Psoas muscle (tissue), 8 donors: Measurements from ENCODE around the gene DNMT1. TPM values are rescaled to one million over a fixed set of nuclear protein-coding genes. Genes with fewer than 3 reads are reported as not detected.

Experiments
- ATAC-seq, 4 donors: fragments of 200-7000 bp; cut with Tn5 transposase; one replicate each; pipeline ENCODE4 v1.9.1; 2020; ENCODE audit warnings: moderate library complexity in 3 of 4, mild to moderate bottlenecking in 2 of 4
- DNase-seq, 2 donors: peaks; one replicate each; pipeline ENCODE4 v3.0.0-alpha.2; 2020
- H3K27ac ChIP-seq: fragments of 200-600 bp; one replicate; pipeline ENCODE4 v1.8.0; 2022
- H3K27me3 ChIP-seq, 3 donors: fragments of 200-600 bp in 1 of 3; one replicate each; pipeline versions ENCODE4 v1.6.1 to v1.8.0; 2013 to 2022; ENCODE audit warnings: low read length in 2 of 3, mild to moderate bottlenecking in 2 of 3, moderate library complexity in 1 of 3; ENCODE audit not compliant: insufficient read depth in 3 of 3
- H3K36me3 ChIP-seq, 2 donors: fragments of 200-600 bp in 1 of 2; one replicate each; pipeline versions ENCODE4 v1.6.1 to v1.8.0; 2013 to 2022; ENCODE audit warnings: low read depth in 1 of 2, mild to moderate bottlenecking in 1 of 2, moderate library complexity in 1 of 2; ENCODE audit not compliant: insufficient read depth in 1 of 2
- H3K4me1 ChIP-seq: fragments of 200-600 bp; one replicate; pipeline ENCODE4 v1.8.0; 2022
- H3K4me3 ChIP-seq: fragments of 200-600 bp; one replicate; pipeline ENCODE4 v1.8.0; 2022; ENCODE audit warnings: mild to moderate bottlenecking
- H3K9me3 ChIP-seq: fragments of 200-600 bp; one replicate; pipeline ENCODE4 v1.8.0; 2022
- CTCF ChIP-seq: fragments of 200-600 bp; IDR thresholded peaks from one replicate; pipeline ENCODE4 v1.8.0; 2022; ENCODE audit warnings: antibody characterized with exemption
- WGBS, 3 donors: extraction: QIAGEN DNeasy Blood & Tissue Kit; methylation state at CpG; one replicate each; pipeline versions ENCODE4 v1.1.6 to v1.1.7; 2013; 5-methylcytosine and 5-hydroxymethylcytosine counted together
- intact Hi-C, 2 donors: fragments of 100-400 bp; cut with DNase I; formaldehyde crosslinking; loops; one replicate each; pipeline versions ENCODE4 v1.11.0 to v1.14.2; 2022
- polyA plus RNA-seq, 3 donors: library from polyadenylated mRNA; stranded (reverse); fragments of 200-250 nt; gene quantifications; one replicate each; pipeline ENCODE4 v1.2.3, GENCODE V29; 2013
- total RNA-seq, 4 donors: library from RNA; stranded (reverse); fragmentation: NEBNext Ultra II Directional in 2 of 4; extraction: Animal tissue kit (Norgen Biotek cat#: 25700) in 2 of 4; gene quantifications; one replicate each; pipeline versions ENCODE4 v1.2.1 to v1.2.4, GENCODE V29; 2021 to 2023
- donor health status: healthy with polysubstance abuse.
- donor health status: DM: no; HTN: no; CAD: no; lungs with moderate emphysema.
- donor health status: Bipolar disorder and iron deficiency.
- donor health status: healthy.
- donor health status: DM: yes; HTN: yes; CAD: no.
- donor health status: DM: no; HTN: no; CAD: no.
- donor health status: DM: no; HTN: no; CAD: no.
- donor health status: DM: yes; HTN: yes; CAD: no.

Gene DNMT1
- total and polyA plus RNA-seq, 7 donors: 7.1 to 25.2 (median 13.5) TPM

GRCh38 chr19:10166046-10166445 is 28.7 kb downstream of the DNMT1 start:
- DNase-seq: no peak
- H3K27ac ChIP-seq: no peak overlapping the region
- intact Hi-C loops: no loop called here
- no peak overlapping the region for H3K4me3 ChIP-seq
- ATAC-seq: no peak
- no peak for TF ChIP-seq CTCF
- no peaks in the 10 kb centered on the region for H3K4me1 ChIP-seq
- 88 to 96% (median 93%) methylated on average over 5 of the region's 5 CpGs for WGBS, 3 donors
- peaks cover 4 to 82% of the 10 kb centered on the region in 2 donors for H3K36me3 ChIP-seq
- H3K9me3 ChIP-seq: no peaks in the 10 kb centered on the region
- no peaks in the 10 kb centered on the region for H3K27me3 ChIP-seq

GRCh38 chr19:10163536-10163935 is 31.2 kb downstream of the DNMT1 start:
- H3K27me3 ChIP-seq: no peaks in the 10 kb centered on the region
- intact Hi-C loops: no loop called here
- no peak overlapping the region for H3K4me3 ChIP-seq
- no peak for TF ChIP-seq CTCF
- H3K4me1 ChIP-seq: no peaks in the 10 kb centered on the region
- 85 to 94% (median 91%) methylated on average over 3 of the region's 3 CpGs for WGBS, 3 donors
- H3K36me3 ChIP-seq: peaks cover 0 to 86% of the 10 kb centered on the region in 2 donors
- ATAC-seq (no peak), DNase-seq (no peak)
- H3K27ac ChIP-seq: no peak overlapping the region
- H3K9me3 ChIP-seq: no peaks in the 10 kb centered on the region

GRCh38 chr19:10159610-10160009 is 35.1 kb downstream of the DNMT1 start:
- no peak for TF ChIP-seq CTCF
- H3K9me3 ChIP-seq: no peaks in the 10 kb centered on the region
- intact Hi-C loops: no loop called here
- no peak overlapping the region for H3K27ac ChIP-seq
- ATAC-seq (no peak), DNase-seq (no peak)
- H3K4me1 ChIP-seq: no peaks in the 10 kb centered on the region
- no peak overlapping the region for H3K4me3 ChIP-seq
- peaks cover 0 to 97% of the 10 kb centered on the region in 2 donors for H3K36me3 ChIP-seq
- no peaks in the 10 kb centered on the region for H3K27me3 ChIP-seq
- 93 to 98% (median 94%) methylated on average over 16 of the region's 16 CpGs for WGBS, 3 donors

GRCh38 chr19:10158485-10158884 is 36.3 kb downstream of the DNMT1 start:
- intact Hi-C loops: no loop called here
- Histone ChIP-seq H3K36me3 (peaks cover 0 to 98% of the 10 kb centered on the region in 2 donors), H3K4me1 (no peaks in the 10 kb centered on the region), H3K9me3 (no peaks in the 10 kb centered on the region), H3K27ac (no peak overlapping the region), H3K4me3 (no peak overlapping the region), H3K27me3 (no peaks in the 10 kb centered on the region)
- 93 to 97% (median 97%) methylated on average over 11 of the region's 11 CpGs for WGBS, 3 donors
- TF ChIP-seq CTCF: no peak
- DNase-seq (no peak), ATAC-seq (no peak)

- no peaks in the 10 kb centered on the region for H3K4me1 ChIP-seq
- no peak for ATAC-seq
- no peak overlapping the region for H3K27ac ChIP-seq
- no peaks in the 10 kb centered on the region for H3K27me3 ChIP-seq
- no peak for DNase-seq
- H3K36me3 ChIP-seq: peaks cover 0 to 98% of the 10 kb centered on the region in 2 donors
- H3K9me3 ChIP-seq: no peaks in the 10 kb centered on the region
- no peak overlapping the region for H3K4me3 ChIP-seq
- intact Hi-C loops: no loop called here
- TF ChIP-seq CTCF: no peak
- WGBS, 3 donors: 94 to 98% (median 94%) methylated on average over 8 of the region's 8 CpGs
Observed at GRCh38 chr19:10158071-10158470, 36.7 kb downstream of the DNMT1 start.
